ENCODE measurements around the gene NUDC. TPM values are rescaled to one million over a fixed set of nuclear protein-coding genes. Genes with fewer than 3 reads are reported as not detected.

Gene NUDC
- total RNA-seq, 1 experiment from 2014 or later = 53.5 TPM

DNA sequence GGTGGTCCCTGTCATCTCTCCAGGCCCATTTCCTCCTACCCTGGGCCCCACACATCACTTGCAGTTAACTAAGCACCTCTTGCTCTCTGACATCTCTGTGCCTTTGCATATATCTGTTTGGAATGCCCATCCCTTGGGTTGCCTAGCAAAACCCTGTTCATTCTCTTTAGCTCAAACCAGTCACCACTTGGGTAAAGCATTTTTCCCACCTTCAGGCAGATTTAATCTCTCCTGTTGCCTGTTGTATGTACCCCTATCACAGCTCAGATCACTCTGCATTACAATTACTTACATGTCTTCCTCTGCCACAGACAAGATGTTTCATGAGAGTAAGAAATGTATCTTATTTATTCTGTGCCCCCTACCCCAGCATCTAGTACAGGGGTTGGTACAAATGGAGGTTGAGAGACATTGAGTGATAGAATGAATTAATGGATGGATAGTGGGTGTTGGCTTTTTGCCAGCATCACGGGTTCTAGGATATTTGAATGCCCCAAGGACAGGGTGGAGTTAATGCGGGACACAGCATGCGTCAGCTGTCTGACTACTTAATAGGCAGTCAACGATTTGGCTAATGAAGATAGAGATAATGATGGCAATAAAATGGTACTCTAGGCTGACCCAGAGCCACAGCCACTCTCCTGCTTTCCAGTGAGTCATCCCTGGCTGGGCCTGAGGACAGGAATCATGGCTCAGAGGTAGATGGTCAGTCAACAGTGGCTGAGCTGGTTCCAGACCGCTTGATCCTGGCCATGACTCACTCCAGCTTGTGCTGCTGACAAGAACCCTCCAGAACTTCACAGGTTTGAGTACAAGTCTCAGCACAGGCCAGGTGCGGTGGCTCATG lies 14.2 kb upstream of the NUDC start:
- in situ Hi-C loops (cut with HindIII; ENCODE audit: low pct_unique_long_range_greater_than_20kb, low sequenced_read_pairs) = no loop called here
- DNase-seq (ENCODE audit: low read depth, low spot score) = no peak

DNA sequence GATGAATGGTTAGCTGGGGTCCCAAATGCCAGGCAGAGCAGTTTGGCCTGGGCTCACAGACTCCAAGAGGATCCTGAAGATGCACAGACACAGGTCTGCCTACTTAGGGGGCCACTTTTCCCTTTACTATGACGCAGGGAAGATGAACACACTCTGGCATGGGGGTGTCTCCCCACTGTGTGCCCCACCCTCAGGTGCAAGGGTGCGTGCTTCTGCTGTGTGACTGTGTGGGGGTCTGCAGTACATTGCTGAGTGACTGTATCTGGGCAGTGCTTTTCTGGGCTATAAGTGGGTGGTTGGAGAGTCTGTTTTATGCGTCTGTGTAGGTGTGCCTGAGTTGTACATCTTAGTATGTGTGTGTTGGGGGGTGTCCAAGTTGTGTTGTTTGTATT lies 11.6 kb upstream of the NUDC start:
- in situ Hi-C loops (cut with HindIII; ENCODE audit: low pct_unique_long_range_greater_than_20kb, low sequenced_read_pairs) = no loop called here
- DNase-seq (ENCODE audit: low read depth, low spot score) = no peak

DNA sequence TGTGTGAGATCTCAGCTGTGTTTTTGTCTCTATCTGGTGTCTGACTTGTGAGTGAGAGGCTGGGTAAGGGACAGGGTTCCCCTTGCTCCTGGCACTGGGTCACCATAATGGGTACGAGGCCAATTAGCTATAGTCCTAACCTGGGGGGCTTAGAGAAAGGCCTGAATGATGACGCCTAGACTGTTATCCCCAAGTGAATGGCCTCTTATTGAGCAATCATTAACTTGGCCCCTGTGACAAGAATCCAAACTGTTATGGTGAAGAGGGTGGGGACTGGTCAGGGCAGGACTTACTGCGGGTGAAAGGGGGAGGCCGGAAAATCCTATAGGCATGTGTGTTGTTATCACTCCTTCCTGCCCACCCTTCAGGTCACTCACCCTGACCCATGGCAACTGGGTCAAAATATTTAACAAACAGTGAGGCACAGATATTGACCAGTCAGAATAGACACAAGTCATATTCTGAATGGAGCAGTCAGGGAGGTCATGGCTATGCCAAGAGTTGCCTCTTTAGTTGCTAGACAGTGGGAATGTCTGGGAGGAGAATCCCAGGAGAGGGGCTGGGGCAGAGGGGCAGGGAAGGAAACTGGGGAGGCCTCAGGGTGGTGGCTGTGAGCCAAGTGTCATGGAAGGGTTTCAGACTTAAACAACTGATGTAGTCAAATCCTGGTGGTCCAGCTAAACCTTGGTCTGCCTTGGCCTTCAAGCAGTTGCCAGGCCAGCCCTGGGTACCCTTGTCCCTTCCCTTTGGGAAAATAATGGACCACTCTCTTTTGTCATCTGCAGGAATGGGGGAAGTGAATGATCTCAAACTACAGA lies 11.0 kb upstream of the NUDC start:
- in situ Hi-C loops (cut with HindIII; ENCODE audit: low pct_unique_long_range_greater_than_20kb, low sequenced_read_pairs) = no loop called here
- DNase-seq (ENCODE audit: low read depth, low spot score) = no peak

GRCh38 chr1:26911399-26912146 lies 10.0 kb upstream of the NUDC start:
- in situ Hi-C loops (cut with HindIII; ENCODE audit: low pct_unique_long_range_greater_than_20kb, low sequenced_read_pairs) = no loop called here
- DNase-seq (ENCODE audit: low read depth, low spot score) = no peak

- in situ Hi-C loops (cut with HindIII; ENCODE audit: low pct_unique_long_range_greater_than_20kb, low sequenced_read_pairs) = no loop called here
- DNase-seq (ENCODE audit: low read depth, low spot score) = no peak
Observed at GRCh38 chr1:26912147-26912490, 9.4 kb upstream of the NUDC start.

GRCh38 chr1:26913389-26913753 lies 8.2 kb upstream of the NUDC start:
- in situ Hi-C loops (cut with HindIII; ENCODE audit: low pct_unique_long_range_greater_than_20kb, low sequenced_read_pairs) = no loop called here
- no peak for DNase-seq (ENCODE audit: low read depth, low spot score)

DNA sequence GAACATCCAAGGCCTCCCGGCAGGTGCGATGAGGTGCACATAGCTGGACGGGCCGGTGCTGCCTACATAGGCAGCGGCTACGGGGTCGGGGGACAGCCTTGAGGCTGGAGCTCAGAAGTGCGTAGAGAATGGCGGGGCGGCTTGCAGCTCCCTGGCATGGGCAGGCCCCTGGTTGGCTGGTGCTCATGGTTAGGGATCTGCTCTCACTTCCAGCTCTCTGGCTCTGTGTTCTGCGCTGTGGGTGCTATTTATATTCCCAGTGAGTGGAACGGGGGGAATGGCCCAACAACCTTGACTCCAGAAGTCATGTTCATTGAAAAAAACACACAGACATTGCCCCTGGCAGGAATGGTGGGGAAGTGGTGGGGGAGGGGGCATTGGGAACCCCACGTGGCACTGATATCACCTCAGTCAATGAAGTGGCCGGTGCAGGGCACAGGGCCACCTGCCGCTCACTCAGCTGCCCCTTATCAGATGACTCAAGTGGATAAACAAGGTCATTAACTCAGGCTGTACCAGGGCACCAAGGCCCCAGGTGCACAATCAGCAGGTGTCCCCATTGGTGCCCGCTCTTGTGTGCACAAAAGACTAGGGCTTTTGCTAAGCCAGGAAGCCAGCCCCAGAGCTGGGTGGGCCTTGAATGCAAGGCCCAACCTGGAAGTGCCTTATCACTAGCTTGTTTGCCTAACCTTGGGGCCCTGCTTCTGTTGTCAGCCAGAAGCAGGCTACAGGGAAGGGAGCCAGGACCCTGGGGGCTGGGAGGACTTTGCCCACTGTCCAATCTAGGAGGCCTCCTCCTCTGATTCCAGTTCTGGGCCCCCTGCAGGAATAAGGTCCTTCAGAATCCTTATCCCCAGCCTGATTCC lies 7.6 kb upstream of the NUDC start, which contains the start of gene NR0B2:
Gene NR0B2 (minus strand): TSS at position 222 of the 866 bp plus-strand sequence. CDS start 35 bp downstream, at position 187.
- DNase-seq (ENCODE audit: low read depth, low spot score) = no peak
- in situ Hi-C loops (cut with HindIII; ENCODE audit: low pct_unique_long_range_greater_than_20kb, low sequenced_read_pairs) = no loop called here

DNA sequence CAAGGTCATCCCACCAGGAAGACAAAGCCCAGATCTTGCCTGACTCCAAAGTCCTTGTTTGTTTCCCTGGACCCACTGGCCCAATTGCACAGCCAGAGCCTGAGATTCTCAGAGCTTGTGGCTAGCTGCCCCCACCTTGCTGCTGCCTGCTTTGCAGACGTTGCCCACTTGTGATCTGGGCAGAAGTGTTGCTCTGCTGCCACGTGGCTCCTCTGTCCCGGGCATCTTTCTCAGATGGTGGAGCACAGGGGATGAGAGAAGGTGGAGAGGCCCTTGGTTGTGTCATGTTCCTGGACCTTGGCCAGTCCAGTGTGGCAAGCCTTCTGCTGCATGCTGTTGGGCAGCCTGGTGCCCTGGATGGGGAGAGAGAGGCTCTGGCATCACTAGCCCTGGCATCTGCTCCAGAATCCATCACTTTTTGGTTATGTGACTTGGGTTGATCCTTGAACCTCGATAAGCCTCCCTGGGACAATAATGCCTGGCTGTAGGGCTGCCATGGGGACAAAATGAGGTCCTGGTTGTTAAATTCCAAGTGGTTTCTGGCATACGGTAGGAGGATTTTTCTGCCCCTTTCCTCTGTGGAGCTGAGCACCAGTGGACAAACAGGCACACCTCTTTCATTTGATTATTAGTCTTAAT lies 6.2 kb upstream of the NUDC start:
- no peak for DNase-seq (ENCODE audit: low read depth, low spot score)
- in situ Hi-C loops (cut with HindIII; ENCODE audit: low pct_unique_long_range_greater_than_20kb, low sequenced_read_pairs) = no loop called here

- in situ Hi-C loops (cut with HindIII; ENCODE audit: low pct_unique_long_range_greater_than_20kb, low sequenced_read_pairs) = no loop called here
- DNase-seq (ENCODE audit: low read depth, low spot score) = no peak
Observed at GRCh38 chr1:26921126-26921539, 410 bp upstream of the NUDC start.

DNA sequence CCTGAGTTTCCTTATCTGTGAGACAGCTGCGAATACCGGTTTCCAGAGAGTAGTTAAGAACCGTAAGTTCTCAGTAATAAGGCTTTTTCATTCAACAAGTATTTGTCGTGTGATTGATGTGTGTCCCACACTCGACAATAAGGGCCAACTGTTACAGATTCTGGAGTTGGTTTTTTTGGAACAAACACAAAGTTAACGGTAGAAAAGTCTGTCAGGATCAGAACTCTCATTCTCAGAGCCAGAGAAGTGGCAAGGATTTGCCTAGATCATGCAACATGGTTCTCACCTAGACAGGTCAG lies 837 bp downstream of the NUDC start:
- in situ Hi-C loops (cut with HindIII; ENCODE audit: low pct_unique_long_range_greater_than_20kb, low sequenced_read_pairs) = no loop called here

DNA sequence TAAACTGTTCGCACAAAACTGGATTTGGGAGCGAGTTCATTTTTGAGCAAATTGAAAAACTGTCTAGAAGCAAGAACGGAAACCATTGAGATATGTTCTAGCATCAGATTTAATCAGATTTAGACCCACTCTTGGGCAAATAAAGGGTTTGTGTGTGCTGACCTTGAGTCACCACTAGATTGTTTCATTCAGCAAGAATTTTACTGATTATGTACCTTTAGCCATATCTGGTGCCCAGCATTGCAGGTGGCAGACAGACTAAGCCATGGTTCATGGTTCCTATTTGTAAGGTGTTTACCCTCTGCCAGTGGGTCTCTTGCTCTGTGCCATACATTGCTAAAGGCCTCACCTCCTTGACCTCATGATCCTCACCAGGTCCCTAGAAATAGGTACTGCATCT lies 1.4 kb downstream of the NUDC start:
- in situ Hi-C loops (cut with HindIII; ENCODE audit: low pct_unique_long_range_greater_than_20kb, low sequenced_read_pairs) = no loop called here
- no peak for DNase-seq (ENCODE audit: low read depth, low spot score)

More for the DNA sequence above, 837 bp downstream of the NUDC start:
- DNase-seq (ENCODE audit: low read depth, low spot score) = no peak

DNA sequence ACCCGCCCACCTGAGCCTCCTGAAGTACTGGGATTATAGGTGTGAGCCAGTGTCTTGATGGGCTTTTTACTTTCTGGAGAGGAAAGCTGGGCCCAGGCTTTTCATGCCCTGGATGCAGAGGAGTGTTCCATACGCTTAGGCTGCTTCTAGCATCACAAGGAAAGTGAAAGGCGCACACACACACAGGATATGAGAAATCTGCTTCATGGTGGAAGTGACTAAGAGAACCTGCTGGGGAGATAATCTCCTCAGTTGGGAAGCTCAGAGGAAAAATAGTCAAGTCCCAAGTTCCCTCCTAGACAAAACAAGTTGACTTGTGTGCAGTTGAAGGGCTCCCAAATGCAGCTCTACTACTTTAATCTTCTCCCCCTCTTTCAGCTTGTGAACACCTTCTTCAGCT lies 2.2 kb downstream of the NUDC start:
- in situ Hi-C loops (cut with HindIII; ENCODE audit: low pct_unique_long_range_greater_than_20kb, low sequenced_read_pairs) = no loop called here
- no peak for DNase-seq (ENCODE audit: low read depth, low spot score)

DNA sequence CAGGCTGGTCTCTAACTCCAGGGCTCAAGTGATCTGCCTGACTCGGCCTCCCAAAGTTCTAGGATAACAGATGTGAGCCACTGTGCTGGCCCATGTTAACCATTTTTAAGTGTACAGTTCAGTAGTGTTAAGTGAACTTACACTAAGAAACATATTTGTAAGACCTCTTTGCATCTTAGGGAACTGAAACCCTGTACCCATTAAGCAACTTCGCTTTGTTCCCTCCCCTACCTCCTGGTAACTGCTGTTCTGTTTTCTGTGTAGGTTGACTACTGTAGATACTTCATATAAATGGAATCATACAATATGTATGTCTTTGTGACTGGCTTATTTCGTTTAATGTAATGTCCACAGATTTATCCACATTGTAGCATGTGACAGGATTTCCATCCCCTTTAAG lies 11.0 kb downstream of the NUDC start:
- DNase-seq (ENCODE audit: low read depth, low spot score) = no peak
- in situ Hi-C loops (cut with HindIII; ENCODE audit: low pct_unique_long_range_greater_than_20kb, low sequenced_read_pairs) = no loop called here

DNA sequence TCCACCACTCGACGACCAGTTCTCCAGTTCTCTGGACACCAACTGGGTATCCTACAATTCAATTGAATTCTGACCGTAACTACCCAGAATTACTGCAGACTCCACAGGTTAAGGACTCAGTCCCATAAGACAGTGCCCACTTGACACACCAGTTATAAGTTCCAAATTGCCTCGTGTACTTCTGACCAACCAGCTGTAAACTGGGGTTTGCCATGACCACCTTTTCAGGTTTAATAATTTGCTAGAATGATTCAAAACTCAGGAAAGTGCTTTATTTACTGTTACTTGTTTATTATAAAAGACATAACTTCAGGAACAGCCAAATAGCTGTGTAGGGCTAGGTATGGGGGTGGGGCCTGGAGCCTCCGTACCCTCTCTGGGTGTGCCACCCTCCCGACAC lies 15.3 kb downstream of the NUDC start:
- no peak for DNase-seq (ENCODE audit: low read depth, low spot score)

DNA sequence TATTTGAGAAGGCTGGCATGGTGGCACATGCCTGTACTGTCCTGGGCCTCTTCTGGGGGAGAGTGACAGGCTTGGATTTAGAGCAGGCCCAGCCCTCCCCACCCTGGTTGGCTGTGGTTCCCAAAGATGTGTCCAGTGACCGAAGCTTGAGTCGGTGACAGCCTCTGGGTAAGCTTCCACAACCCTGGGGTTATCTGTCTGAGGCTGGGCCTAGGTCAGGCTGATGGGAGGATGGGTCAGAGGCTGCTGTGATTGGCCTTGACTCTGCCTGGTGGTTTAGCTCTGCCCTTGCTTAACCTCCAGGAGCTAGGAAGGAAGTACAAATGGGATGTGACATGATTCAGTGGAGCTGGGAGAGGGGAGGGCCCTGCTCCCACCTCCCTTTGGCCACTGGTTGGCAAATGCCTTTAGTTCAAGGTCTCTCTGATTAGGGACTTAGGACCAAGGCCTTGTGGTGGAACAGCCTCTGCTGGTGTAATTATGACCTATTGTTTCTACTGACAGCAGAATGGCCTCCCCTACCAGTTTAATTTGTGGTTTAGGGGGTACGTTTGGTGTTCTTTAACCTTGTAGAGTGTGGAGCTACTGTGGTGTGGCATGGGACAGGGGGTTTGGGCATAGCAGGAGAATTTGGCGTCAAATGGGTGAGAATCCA lies 16.6 kb downstream of the NUDC start:
- no peak for DNase-seq (ENCODE audit: low read depth, low spot score)

More for the DNA sequence above, 15.3 kb downstream of the NUDC start:
- in situ Hi-C loops (cut with HindIII; ENCODE audit: low pct_unique_long_range_greater_than_20kb, low sequenced_read_pairs) = no loop called here

DNA sequence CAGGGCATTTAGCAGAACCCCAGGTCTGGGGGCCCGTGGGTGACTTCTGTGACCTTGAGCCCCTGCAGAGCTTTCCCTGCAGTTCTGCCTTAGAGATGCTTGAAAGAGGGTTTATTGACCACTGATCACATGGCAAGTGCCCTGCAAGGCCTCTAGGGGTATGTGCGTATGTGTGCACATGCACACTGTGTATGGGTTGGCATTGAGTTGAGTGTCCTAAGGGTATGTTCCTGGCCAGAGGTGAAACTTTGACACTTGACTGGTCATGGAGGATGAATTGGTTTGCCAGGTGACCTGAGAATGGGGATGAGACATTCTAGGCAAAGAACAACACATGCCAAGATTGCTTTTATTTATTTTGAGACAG lies 17.1 kb downstream of the NUDC start:
- DNase-seq (ENCODE audit: low read depth, low spot score) = no peak
- in situ Hi-C loops (cut with HindIII; ENCODE audit: low pct_unique_long_range_greater_than_20kb, low sequenced_read_pairs) = no loop called here

More for the DNA sequence above, 16.6 kb downstream of the NUDC start:
- in situ Hi-C loops (cut with HindIII; ENCODE audit: low pct_unique_long_range_greater_than_20kb, low sequenced_read_pairs) = no loop called here

DNA sequence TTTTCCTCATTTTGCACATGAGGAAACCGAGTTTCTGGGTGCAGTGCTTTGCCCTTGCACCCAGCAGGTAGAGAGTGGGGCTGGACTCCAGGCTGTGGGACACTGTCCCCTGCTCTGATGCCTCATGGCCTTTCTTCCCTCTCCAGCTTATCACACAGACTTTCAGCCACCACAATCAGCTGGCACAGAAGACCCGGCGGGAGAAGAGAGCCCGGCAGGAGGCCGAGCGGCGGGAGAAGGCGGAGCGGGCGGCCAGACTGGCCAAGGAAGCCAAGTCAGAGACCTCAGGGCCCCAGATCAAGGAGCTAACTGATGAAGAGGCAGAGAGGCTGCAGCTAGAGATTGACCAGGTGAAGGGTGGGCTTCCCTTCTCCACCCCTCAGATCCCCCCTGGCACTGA lies 19.8 kb downstream of the NUDC start:
- in situ Hi-C loops (cut with HindIII; ENCODE audit: low pct_unique_long_range_greater_than_20kb, low sequenced_read_pairs) = no loop called here
- no peak for DNase-seq (ENCODE audit: low read depth, low spot score)

Data from SK-MEL-5 (cell line).